Esophagus squamous epithelium (tissue), 4 donors: ENCODE data around the gene NOCT.

Source experiments
- POLR2A ChIP-seq, 4 donors: fragments of 450-650 bp; IDR thresholded peaks; one replicate each; pipeline ENCODE4 v1.6.1; 2017; ENCODE audit warnings: antibody characterized with exemption in 4 of 4, mild to moderate bottlenecking in 4 of 4, moderate library complexity in 3 of 4
- TF ChIP-seq, protein P1 (sequence below), 6 experiments: fragments of 450-650 bp in 4 of 6; fragments of 200-600 bp in 2 of 6; sonication (generic) in 2 of 6; IDR thresholded peaks; one replicate each; pipeline ENCODE4 v1.5.1; 2016 to 2019; ENCODE audit warnings: antibody characterized with exemption in 6 of 6, mild to moderate bottlenecking in 4 of 6, moderate library complexity in 4 of 6

DNA sequence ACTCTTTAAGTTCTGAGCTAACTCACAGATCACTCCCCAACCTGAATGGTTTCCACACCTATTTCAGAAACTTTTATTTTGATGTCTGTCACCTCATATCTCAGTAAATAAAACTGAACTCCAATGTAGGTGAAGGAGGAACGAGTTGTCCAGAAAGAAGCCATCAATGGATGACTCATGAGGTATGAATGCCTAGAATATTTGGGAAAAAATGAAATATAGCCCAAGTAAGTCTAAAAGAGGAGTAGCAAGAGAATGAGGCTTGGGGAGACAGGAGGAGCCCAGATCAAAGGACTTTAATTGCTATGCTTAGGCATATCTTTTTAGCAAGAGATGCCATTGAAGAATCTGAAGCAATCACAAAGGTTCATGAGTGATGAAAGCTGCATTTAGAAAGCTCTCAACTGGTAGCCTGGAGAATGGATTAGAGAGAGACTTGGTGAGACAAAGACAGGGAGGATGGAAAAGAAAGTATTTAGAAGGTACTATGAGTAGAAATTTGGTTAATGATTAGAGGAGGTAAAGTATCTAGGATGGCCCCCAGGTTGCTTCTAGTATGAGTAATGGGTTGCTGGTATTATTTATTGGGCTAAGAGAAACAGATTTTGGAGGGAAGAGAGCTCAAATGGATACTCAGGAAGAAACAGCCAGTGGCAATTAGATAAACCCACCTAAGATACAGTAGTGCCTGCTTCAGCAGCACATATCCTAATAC is 39.4 kb downstream of the NOCT start:
- TF ChIP-seq, protein P1, sequence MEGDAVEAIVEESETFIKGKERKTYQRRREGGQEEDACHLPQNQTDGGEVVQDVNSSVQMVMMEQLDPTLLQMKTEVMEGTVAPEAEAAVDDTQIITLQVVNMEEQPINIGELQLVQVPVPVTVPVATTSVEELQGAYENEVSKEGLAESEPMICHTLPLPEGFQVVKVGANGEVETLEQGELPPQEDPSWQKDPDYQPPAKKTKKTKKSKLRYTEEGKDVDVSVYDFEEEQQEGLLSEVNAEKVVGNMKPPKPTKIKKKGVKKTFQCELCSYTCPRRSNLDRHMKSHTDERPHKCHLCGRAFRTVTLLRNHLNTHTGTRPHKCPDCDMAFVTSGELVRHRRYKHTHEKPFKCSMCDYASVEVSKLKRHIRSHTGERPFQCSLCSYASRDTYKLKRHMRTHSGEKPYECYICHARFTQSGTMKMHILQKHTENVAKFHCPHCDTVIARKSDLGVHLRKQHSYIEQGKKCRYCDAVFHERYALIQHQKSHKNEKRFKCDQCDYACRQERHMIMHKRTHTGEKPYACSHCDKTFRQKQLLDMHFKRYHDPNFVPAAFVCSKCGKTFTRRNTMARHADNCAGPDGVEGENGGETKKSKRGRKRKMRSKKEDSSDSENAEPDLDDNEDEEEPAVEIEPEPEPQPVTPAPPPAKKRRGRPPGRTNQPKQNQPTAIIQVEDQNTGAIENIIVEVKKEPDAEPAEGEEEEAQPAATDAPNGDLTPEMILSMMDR (IDR thresholded peaks at IDR 0.05), result no peak
- TF ChIP-seq POLR2A (IDR thresholded peaks at IDR 0.05), result no peak
